Peyer's patch (tissue), 4 donors: ENCODE results near the gene CLDN25.

Experiments
- CTCF ChIP-seq, 6 experiments: fragments of 450-650 bp in 4 of 6; fragments of 200-600 bp in 2 of 6; sonication (generic) in 1 of 6; IDR thresholded peaks; one replicate each; pipeline ENCODE4 v1.5.1; 2017 to 2019; ENCODE audit warnings: antibody characterized with exemption in 6 of 6, mild to moderate bottlenecking in 3 of 6, moderate library complexity in 1 of 6
- POLR2A ChIP-seq, 2 donors: fragments of 450-650 bp; IDR thresholded peaks; one replicate each; pipeline ENCODE4 v1.5.1; 2017; ENCODE audit warnings: antibody characterized with exemption in 2 of 2, mild to moderate bottlenecking in 2 of 2, moderate library complexity in 2 of 2

DNA sequence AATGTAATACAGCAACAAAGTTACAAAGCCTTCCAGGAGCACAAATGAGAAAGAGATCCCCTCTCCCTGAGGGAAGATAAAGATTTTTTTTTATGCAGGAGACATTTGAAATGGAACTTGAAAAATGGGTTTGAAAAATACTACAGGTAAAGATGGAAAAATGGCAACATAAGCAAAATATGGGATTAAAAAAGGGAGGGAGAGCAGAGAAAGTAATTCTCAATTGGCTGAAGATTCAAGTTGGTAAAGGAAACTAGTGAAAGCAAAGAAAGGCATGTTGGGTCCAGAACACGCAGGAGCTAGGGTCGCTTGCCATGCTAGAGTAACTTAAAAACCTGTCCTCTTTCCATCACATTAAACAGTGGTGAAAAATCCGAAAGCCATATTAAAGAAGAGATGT is 7.6 kb upstream of the CLDN25 start:
- no peak for TF ChIP-seq POLR2A (IDR thresholded peaks at IDR 0.05)
- no peak for TF ChIP-seq CTCF (IDR thresholded peaks at IDR 0.05)
